GM12872 (cell line): Measurements from ENCODE around the gene KDM6A.

Experiments
- CTCF ChIP-seq: IDR thresholded peaks from 3 replicates; pipeline ENCODE4 v1.5.1; 2011; ENCODE audit warnings: low read depth, mild to moderate bottlenecking, low read length, moderate library complexity; ENCODE audit not compliant: insufficient read depth

Gene KDM6A

DNA sequence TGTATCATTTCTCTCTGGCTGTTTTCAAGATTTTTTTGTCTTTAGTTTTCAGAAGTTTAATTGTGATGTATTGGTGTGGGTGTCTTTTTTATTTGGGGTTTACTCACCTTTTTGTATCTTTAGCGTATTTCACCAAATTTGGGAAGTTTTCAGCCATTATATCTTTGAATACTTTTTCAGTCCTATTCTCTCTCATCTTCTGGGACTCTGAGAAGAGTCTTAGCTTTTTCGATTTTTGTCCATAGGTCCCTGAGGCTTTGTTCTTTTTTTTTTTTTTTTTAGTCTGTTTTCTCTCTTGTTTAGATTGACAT is 23.8 kb downstream of the KDM6A start:
- TF ChIP-seq CTCF, result no peak

- no peak for TF ChIP-seq CTCF
These were observed 24.6 kb downstream of the KDM6A start for GRCh38 chrX:44897539-44897938.

DNA sequence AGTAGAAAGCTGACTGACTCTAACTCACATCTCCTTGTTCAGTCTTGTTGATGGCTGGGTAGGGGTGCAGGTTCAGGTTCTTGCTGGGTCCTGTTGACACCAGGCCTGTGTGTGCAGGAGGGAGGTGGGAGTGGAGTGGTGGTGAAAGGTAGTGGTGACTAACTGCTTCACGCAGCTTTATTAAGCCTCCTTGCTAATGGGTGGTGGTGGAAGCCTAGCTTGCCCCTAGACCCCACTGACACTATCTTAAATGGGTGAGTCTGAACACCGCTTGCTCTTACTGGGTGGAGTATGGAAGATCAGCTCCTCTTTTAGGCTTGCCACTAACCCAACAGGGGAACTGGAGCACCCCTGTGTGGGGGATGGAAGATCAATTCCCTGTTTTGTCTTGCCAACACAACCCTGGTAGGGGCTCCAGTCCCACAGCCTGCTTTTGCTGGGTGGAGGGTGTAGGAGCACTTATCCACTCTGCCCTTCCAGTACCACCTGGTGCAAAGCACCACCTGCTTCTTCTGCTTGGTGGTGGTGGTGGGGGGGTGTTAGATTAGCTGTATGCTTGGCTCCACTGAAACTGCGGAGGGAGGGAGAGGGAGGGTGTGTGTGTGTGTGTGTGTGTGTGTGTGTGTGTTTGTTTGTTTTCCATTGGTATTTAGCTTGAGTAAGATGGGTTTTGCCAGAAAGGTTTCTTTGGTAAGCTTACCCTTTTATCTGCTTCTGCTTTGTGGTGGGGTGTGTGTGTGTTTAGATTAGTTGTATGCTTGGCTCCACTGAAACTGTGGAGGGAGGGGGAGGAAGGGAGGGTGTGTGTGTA is 25.6 kb downstream of the KDM6A start:
- no peak for TF ChIP-seq CTCF

GRCh38 chrX:44899946-44900345 is 27.0 kb downstream of the KDM6A start:
- TF ChIP-seq CTCF, result no peak

GRCh38 chrX:44903107-44903506 is 30.1 kb downstream of the KDM6A start:
- no peak for TF ChIP-seq CTCF

DNA sequence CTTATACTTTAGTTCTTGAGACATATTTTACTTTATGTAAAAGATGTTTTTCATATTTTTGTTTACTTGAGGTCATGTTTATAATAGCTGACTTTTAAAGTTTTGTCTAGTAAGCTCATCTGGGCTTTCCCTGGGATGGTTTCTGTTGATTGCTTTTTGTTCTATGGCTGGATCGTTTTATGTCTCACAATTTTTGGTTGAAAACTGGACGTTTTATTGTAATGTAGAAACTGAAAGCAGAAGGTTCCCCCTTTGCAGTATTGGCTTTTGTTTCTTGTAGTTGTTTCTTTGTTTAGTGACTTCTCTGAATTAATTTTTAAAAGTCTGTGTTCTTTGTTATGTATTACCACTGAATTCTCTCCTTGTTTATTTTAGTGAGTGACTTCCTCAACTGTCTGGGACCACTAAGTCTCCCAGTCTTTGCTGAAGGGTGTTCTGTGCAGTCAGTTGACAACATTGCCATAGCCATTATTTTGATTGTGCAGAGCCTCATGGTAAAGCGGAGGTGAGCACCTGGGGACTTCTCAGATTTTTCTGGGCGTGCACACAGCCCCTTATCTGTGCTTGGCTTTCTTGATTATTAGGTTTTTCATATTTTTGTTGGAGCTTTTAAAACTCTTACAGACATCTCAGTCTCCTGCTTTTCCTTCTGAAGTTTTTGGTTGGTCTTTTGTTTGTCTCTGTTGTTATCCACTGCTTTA is 31.0 kb downstream of the KDM6A start:
- no peak for TF ChIP-seq CTCF

DNA sequence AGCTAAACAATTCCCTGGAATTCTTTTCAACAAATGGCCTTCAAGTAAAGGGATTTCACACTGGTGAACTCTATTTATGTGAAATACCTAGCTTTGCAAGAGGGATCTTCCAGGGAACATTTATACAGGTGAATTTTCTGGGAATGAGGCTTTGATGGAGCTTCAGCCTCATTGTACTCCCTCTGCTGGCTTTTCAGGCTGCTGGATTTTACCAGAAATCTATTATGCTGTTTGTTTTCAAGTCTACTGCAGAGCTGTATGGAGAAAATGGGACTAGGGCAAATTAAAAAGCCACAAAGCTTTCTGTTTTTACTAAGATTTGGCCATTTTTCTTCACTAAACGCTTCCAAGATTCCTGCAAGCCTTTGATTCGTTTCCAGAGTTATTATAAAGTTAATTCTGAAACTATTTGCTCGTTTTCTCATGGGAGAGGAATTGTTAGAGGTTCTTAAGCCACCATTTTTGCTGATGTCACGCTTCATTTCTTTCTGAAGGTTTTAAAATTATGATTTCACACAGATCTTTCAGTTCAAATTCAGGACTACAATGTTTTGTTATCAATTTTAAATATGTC is 31.6 kb downstream of the KDM6A start:
- TF ChIP-seq CTCF, result no peak
